Measurements from ENCODE around the gene VWF.

GRCh38 chr12:6086316-6086715, 38.2 kb downstream of the VWF start:
- TF ChIP-seq NKRF (conservative IDR thresholded peaks at IDR 0.05) (no peak), PKNOX1 (IDR thresholded peaks at IDR 0.05) (no peak), POLR2A (IDR thresholded peaks at IDR 0.05; ENCODE audit: low read depth, low read length) (no peak), EP300 (IDR thresholded peaks at IDR 0.05; ENCODE audit: borderline replicate concordance in 1 of 2, control insufficient read depth in 1 of 2, low read depth in 2 of 2, low read length in 2 of 2) (no peak), CTCF (IDR thresholded peaks at IDR 0.05 in 2 of 3, conservative IDR thresholded peaks at IDR 0.05 in 1 of 3; ENCODE audit: control insufficient read depth in 2 of 3, extremely low read depth in 1 of 3, insufficient read depth in 1 of 3, low read depth in 3 of 3, low read length in 3 of 3) (no peak), SIX5 (IDR thresholded peaks at IDR 0.05; ENCODE audit: low read depth, low read length, severe bottlenecking) (no peak), CHD2 (IDR thresholded peaks at IDR 0.05; ENCODE audit: borderline replicate concordance, low read depth, low read length) (no peak), TAF1 (IDR thresholded peaks at IDR 0.05; ENCODE audit: borderline replicate concordance, low read depth, low read length) (no peak)
